ENCODE results near the gene KNSTRN.

GRCh38 chr15:40342416-40343320 is 39.9 kb upstream of the KNSTRN start:
- TF ChIP-seq CTCF (conservative IDR thresholded peaks at IDR 0.05) (no peak), ZFX (IDR thresholded peaks at IDR 0.05) (no peak)
